HG03354 (cell line): Measurements from ENCODE around the gene CDC20.
"Not testable (repeated sequence)": the region's sequence is repeated elsewhere in the genome, so short reads cannot be mapped to it uniquely, and the experiment has no call there.

Source experiments
- ATAC-seq: cut with Tn5 transposase; IDR thresholded peaks from one replicate; pipeline ENCODE4 v1.9.1; 2021; ENCODE audit warnings: mild to moderate bottlenecking; ENCODE audit not compliant: unreplicated experiment, poor library complexity, severe bottlenecking

CDC20 gene

GRCh38 chr1:43352881-43353280 lies 5.9 kb upstream of the CDC20 start:
- ATAC-seq = no peak

DNA sequence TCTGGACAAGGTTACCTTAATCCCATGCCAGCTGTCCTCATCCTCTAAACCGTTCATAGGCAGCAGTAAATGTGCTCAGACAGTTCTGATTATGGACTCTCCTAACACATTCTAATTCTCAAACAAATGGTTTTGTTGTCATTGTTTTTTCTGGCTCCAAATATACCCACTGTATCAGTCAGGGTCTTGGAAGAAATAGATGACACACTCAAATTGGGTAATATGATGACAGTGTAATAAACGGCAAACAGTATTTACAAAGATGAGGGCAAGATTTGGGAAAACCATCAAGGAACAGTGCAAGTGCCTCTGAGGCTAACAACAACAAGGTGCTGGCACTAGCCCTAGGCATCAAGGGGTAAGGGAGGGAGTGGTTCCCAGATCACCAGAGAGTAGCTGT lies 4.3 kb upstream of the CDC20 start:
- no peak for ATAC-seq

DNA sequence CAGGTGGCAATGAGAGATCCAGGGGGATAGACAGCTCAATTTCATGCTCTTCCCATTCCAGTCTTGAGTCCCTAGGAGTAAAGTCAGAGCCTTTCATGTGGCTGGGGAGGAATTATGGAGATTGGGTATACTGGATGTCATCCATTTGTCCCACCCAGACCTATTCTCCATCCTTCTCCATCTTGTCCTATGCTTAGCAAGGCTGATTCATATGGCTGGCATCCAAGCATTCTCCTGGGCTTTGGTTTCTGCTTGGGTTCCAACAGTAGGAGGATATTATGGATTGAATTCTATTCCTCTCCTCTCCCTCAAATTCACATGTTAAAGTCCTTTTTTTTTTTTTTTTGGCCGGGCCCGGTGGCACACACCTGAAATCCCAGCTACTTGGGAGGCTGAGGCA lies 3.8 kb upstream of the CDC20 start:
- no peak for ATAC-seq

- no peak for ATAC-seq
These were observed 1.5 kb upstream of the CDC20 start for GRCh38 chr1:43357251-43357650.

DNA sequence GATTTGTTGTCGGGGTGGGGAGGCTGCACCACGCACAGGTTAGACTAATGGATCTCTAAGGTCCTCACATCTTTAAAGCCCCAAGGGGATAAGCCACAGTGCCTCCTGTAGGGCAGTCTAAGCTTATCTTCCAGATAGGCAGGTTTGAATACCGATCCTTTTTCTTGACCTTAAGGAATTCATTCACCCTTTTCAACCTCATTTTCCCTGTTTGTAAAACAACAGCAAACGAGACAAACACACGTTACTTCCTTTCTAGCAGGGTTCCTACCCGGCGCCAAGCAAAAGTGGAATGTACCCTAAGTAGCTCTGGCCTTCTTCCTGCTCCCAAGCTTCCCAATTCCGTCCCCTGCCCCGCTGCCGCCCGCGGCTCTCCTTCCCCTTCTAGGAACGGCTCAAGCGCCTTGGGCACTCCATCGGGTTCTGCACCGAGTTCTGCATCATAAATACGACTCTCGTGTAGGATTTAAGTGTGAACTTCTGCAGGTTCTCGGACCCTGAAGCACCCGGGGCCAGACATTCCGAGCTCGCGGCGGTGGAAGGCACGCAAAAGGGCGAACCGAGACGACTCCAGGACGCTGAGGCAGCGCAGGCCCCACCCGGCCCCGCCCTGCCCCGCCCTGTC lies 548 bp upstream of the CDC20 start:
- no peak for ATAC-seq

- no peak for ATAC-seq
These were observed 915 bp downstream of the CDC20 start for GRCh38 chr1:43359696-43360095.

- no peak for ATAC-seq
These were observed 1.8 kb downstream of the CDC20 start for GRCh38 chr1:43360616-43361015.

GRCh38 chr1:43363283-43363934 lies 4.6 kb downstream of the CDC20 start:
- ATAC-seq = no peak

DNA sequence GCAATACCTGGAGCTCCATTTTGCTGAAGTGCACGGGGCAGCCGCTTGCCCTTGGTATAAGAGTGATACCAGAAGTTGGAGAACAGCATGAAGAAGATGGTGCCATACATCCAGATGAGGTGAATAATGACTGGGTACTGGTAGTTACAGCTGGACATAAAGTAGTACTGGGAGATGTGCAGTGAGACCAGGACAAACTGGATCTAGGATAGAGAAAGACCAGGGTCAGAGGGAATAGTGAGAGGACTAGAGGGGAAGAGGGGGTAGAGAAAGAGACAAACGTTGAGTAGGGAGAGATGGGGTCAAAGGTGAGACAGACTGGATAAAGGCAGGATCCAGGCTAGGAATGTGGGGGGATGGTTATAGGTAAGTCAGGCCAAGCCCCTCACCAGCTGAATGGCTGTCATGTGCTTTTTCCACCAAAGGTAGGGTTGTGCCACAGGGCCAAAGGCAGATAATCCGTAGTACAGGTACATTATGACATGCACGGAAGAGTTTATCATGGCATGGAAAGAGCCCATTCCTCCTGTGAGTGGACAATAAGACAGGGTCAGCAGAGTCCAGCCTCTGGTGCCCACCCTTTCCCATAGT lies 5.2 kb downstream of the CDC20 start:
- no peak for ATAC-seq

- ATAC-seq = no peak
These were observed 6.9 kb downstream of the CDC20 start for GRCh38 chr1:43365678-43366077.

DNA sequence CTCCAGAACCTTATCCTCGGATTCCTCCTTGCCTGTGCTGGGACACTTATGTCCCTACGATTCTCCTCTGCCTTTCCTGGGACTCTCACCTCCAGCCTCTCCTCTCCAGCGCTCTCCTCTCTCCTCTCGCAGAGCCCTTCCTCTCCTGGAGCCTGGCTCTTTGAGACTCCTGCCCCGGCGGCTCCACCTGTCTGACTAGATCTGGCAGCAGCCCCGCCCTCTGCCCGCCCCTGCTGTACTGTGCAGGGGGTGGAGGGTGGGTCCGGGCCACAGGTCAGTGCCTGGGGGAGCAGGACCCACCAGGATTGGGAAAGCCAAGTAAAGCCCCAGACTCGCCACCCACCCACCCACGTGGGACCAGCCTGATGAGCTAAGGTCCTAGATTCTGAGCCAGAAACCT lies 7.4 kb downstream of the CDC20 start:
- no peak for ATAC-seq

DNA sequence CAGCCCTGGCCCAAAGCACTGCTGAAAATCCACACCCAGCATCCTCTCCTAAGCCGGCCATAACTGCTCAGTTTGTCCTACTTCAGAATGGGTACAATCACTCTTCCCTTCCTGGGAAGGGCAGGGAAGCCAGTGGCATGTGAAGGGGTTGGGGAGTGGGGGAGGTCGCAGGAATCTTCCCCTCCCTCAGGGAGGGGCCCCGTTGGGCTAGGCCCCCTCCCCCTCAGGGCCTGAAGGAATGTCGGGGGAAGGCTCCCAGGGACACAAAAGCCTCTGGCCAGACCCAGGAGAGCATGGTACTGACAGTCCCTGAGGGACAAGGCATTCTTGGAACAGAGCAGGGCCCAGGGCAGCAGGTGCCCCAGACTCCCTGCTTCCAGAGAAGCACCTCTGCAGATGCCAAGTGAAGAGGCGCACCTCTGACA lies 7.8 kb downstream of the CDC20 start:
- no peak for ATAC-seq

- ATAC-seq = peak; percentile 47
These were observed 8.5 kb downstream of the CDC20 start for GRCh38 chr1:43367026-43367903.

GRCh38 chr1:43367904-43368645 lies 9.3 kb downstream of the CDC20 start, which contains the start of gene ELOVL1:
TSS of gene ELOVL1 (minus strand) at chr1:43368011. CDS start at chr1:43365609, 2,402 bp downstream.
- ATAC-seq = peak; percentile 82

DNA sequence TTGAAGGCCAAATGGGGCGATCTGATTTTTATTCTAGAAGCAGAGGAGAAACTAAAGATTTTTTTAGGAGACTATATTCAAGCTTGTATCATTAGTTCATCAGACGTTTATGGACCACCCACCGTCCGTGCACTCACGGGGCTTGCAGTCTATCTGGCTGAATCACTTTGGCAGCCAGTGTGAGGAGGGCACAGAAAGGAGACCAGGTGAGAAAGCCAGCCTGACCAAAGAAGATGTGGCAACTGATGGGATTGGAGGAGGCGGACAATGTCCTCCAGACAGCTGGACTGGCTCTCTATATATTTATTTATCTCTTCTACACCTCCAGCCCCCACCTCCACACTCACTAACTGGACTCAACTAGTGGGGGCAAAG lies 9.9 kb downstream of the CDC20 start:
- ATAC-seq = no peak

GRCh38 chr1:43369779-43370178 lies 11.0 kb downstream of the CDC20 start:
- not testable (repeated sequence) for ATAC-seq

DNA sequence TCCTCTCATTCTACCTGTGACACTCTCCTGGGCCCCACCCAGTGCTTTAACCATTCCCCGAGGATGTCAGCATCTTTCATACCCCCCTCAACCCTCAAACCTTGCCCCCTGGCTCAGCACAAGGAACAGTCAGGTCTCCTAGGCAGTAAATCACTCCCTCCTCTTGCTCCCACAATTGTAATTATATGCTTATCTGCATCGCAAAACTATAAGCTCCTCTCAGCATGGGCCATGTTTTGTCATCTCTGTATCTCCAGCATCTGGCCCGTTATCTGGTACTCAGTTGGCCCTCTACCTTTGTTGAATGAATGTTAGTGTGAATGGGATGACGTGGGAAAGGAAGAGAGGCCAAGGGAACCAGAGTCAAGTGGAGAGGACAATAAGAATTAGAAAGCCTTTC lies 11.8 kb downstream of the CDC20 start:
- no peak for ATAC-seq

DNA sequence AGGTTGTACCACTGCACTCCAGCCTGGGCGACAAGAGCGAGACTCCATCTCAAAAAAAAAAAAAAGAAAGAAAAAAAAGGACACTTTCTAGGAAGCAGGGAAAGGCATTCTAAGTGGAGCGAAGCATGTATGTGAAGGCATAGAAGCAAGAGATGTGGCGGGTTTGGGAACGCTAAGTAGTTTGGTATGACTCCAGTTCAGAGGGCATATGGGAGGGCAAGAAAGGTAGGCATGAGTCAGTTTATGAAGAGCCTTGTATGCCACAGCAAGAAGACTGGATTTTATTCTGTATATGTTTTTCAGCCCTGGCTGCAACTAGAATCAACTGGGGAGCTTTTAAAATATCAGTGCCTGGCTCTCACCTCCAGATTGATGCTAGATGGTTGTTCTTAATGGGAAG lies 13.4 kb downstream of the CDC20 start:
- ATAC-seq = no peak

- no peak for ATAC-seq
These were observed 14.5 kb downstream of the CDC20 start for GRCh38 chr1:43373066-43373940.
